Astrocyte of the spinal cord (primary cell): ENCODE measurements around the gene LLCFC1.

ENCODE experiments used
- DNase-seq: peaks from one replicate; pipeline ENCODE4 v3.0.0; 2011; ENCODE audit warnings: low read depth, low spot score
- H3K4me3 ChIP-seq: 2 replicates; pipeline ENCODE4 v1.5.1; 2011; ENCODE audit warnings: low read depth, mild to moderate bottlenecking, low read length, moderate library complexity
- in situ Hi-C: cut with HindIII; loops from 2 replicates; pipeline ENCODE4 v1.10.0; 2017; ENCODE audit warnings: low sequenced_read_pairs
- TF ChIP-seq, protein P1 (sequence below): IDR thresholded peaks from 2 replicates; pipeline ENCODE4 v1.5.1; 2012; ENCODE audit warnings: low read depth, mild to moderate bottlenecking, low read length, inconsistent platforms

The LLCFC1 gene

DNA sequence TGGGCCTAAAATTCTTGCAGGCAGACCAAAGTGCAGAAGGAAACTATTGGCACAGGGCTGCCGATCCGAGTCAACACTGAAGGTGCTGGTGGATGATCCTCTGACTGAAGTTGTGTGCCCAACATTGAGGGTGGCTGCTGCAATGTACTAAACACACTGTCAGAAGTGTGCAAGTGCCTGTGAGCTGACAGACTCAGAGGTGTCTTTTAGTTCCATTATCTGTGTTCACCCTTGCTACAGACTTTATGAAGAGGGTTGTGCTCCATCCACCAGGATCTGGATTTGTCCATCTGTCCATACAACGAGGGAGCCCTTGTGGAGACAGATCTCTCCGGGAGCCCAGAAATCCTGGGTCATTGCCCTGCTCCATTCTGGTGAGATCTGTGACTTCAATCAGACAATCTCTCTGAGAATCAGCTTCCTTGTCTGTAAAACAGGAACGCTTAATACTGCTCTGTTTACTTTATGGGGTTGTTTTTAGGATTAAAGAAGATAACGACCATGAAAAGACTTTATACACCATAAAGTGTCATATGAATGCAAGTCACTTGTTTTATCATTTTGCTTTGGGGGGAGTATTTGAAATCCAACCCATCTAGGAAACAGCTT lies 44.2 kb upstream of the LLCFC1 start:
- in situ Hi-C loops = no loop called here
- no peak for DNase-seq
- TF ChIP-seq, protein P1, sequence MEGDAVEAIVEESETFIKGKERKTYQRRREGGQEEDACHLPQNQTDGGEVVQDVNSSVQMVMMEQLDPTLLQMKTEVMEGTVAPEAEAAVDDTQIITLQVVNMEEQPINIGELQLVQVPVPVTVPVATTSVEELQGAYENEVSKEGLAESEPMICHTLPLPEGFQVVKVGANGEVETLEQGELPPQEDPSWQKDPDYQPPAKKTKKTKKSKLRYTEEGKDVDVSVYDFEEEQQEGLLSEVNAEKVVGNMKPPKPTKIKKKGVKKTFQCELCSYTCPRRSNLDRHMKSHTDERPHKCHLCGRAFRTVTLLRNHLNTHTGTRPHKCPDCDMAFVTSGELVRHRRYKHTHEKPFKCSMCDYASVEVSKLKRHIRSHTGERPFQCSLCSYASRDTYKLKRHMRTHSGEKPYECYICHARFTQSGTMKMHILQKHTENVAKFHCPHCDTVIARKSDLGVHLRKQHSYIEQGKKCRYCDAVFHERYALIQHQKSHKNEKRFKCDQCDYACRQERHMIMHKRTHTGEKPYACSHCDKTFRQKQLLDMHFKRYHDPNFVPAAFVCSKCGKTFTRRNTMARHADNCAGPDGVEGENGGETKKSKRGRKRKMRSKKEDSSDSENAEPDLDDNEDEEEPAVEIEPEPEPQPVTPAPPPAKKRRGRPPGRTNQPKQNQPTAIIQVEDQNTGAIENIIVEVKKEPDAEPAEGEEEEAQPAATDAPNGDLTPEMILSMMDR = no peak
- no peak overlapping the region for H3K4me3 ChIP-seq

DNA sequence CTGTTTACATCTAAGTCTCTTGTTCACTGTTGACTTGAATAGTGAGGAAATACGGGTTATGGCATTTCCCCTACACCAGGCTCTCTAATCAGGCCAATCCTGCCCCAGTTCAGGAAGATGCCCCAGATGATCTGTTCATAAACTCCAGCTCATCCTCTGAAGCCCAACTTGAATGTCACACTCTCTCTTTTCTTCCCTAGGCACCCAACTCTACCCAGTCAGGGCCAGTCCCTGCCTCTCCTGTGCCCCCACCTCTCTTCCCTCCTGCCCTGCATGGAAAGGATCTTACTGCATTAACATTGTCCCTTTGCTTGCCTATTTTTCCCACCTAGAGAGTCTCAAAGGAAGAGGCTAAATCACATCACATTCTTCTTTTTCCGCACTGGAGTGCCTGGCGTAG lies 43.1 kb upstream of the LLCFC1 start:
- TF ChIP-seq, protein P1 = no peak
- H3K4me3 ChIP-seq = no peak overlapping the region
- in situ Hi-C loops = no loop called here
- DNase-seq = no peak

DNA sequence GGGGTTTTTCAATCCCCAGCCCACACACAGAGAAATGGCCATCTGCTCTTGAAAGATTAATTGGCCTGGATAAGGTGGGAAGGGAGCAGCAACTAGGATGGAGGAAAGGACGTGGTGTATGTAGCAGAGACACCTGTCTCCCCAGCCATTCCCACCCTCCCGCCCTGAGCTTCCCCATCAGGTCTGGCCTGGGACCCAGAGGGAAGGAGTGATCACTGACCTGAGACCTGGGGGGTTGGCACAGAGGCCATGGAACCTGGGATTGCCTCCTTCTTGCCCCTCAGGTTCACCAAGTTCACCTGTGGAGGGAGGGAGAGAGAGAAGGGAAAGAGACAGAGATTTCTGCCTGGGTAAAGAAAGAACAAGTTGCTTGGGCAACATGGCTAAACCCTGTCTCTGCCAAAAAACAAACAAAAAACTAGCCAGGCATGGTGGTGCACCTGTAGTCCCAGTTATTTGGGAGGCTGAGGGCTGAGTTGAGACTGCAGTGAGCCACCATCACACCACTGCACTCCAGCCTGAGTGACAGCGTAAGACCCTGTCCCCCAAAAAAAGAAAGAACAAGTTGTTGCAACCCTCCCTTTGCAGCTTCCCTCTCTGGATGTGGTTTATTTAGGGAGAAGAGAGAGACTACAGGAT lies 42.4 kb upstream of the LLCFC1 start:
- no peak for DNase-seq
- in situ Hi-C loops = no loop called here
- TF ChIP-seq, protein P1 = no peak
- H3K4me3 ChIP-seq = no peak overlapping the region

DNA sequence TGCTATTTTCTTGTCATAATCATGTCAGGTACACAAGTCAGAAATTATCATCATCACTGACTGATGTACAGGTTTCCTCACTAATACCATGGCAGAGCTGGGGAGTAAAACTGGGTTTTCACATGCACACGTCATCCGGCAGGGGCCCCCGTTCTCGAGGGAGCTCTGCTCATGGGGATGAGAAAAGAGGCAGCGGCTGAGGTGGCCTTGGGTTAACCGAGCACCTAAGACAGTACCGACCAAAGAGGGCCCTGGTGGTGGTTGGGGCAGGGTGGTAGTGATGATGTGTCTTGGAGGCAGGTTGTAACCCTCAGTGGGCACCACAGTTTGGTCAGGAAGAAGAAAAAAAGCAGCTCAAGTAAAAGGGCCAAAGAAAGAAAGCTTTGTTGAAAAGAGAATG lies 41.6 kb upstream of the LLCFC1 start:
- no peak overlapping the region for H3K4me3 ChIP-seq
- no peak for DNase-seq
- TF ChIP-seq, protein P1 = no peak
- in situ Hi-C loops = no loop called here

DNA sequence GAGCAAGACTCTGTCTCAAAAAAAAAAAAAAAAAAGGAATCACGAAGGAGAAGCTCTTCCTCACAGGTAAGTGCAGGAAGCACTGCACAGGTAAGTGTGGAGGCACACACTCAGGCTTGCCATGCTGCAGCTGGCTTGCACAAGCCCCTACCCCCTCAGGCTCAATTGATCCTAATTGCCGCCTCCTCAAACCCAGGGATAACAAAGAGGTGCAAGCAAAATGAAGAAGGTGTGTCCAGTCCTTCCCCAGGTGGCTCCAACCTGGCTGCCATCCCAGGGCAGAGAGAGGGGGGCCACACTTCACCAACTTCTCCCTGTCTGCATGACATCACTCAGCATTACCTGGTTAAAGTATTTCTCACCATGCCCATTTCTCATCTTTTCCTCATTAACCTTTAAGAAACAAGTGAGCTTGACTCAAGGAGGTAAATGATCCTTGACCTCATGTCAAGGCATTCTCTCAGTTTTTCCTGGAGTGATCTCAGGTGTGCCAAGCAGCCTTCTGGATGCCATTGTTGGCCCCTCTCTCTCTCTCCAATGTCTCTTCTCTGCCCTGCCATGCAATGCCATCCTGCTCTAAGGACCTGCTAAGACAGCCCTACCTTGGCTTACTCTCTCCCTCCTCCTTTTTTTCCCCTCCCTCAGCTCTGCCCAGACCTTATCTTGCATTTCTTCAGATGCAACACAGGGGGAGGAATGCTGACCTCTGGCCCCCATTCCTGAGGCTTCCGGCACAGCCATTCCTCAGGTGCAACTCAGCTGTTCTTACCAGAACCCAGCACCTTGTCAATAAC lies 40.7 kb upstream of the LLCFC1 start:
- no peak for DNase-seq

DNA sequence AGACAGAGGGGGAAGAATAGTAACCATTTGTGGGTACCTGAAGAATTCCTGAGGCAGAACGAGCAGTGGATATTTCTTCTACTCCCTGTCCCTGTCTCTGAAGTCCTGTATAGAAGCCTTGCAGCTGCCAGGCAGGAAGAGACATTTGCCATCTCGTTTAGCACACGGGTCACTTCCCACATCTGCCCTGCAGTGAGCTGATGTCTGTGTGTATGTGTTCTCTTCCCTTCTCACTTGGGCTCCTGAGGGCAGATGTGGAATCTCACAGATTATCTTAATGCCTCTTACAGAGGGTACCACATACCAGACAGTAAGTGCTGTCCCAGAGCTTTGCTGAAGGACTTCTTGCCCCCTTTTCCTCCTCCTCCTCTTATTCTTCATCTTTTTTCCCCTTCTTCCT lies 39.6 kb upstream of the LLCFC1 start:
- H3K4me3 ChIP-seq = no peak overlapping the region
- in situ Hi-C loops = no loop called here
- DNase-seq = no peak
- TF ChIP-seq, protein P1 = no peak

More for the DNA sequence above, 40.7 kb upstream of the LLCFC1 start:
- TF ChIP-seq, protein P1 = no peak
- in situ Hi-C loops = no loop called here
- no peak overlapping the region for H3K4me3 ChIP-seq
